GM23248 (cell line): ENCODE results near the gene ZNF513. TPM values are rescaled to one million over a fixed set of nuclear protein-coding genes. Genes with fewer than 3 reads are reported as not detected.

Source experiments
- DNase-seq: peaks from one replicate; pipeline ENCODE4 v3.0.0-alpha.2; 2015
- H2AFZ ChIP-seq: fragments of 200-600 bp; sonication (generic); 2 replicates; pipeline ENCODE4 v1.6.1; 2016; ENCODE audit warnings: antibody characterized with exemption
- H3F3A ChIP-seq: fragments of 200-600 bp; sonication (generic); 2 replicates; pipeline ENCODE4 v1.6.1; 2016; ENCODE audit warnings: mild to moderate bottlenecking, antibody characterized with exemption, mixed run types; ENCODE audit not compliant: insufficient read depth
- H3K27ac ChIP-seq: fragments of 200-600 bp; sonication (generic); 2 replicates; pipeline ENCODE4 v1.5.1; 2016; ENCODE audit warnings: mild to moderate bottlenecking
- H3K27me3 ChIP-seq: fragments of 200-600 bp; sonication (generic); replicated peaks from 2 replicates; pipeline ENCODE4 v1.6.1; 2016; ENCODE audit warnings: mild to moderate bottlenecking; ENCODE audit not compliant: insufficient read depth
- H3K36me3 ChIP-seq: fragments of 200-600 bp; sonication (generic); 2 replicates; pipeline ENCODE4 v1.6.1; 2016; ENCODE audit warnings: low read depth, mild to moderate bottlenecking
- H3K4me1 ChIP-seq: fragments of 200-600 bp; sonication (generic); 2 replicates; pipeline ENCODE4 v1.6.1; 2016; ENCODE audit warnings: mild to moderate bottlenecking; ENCODE audit not compliant: insufficient read depth
- H3K4me2 ChIP-seq: fragments of 200-600 bp; sonication (generic); one replicate; pipeline ENCODE4 v1.6.1; 2016; ENCODE audit warnings: mild to moderate bottlenecking; ENCODE audit not compliant: unreplicated experiment
- H3K4me3 ChIP-seq: fragments of 200-600 bp; sonication (generic); 2 replicates; pipeline ENCODE4 v1.5.1; 2016; ENCODE audit warnings: mild to moderate bottlenecking
- H3K79me2 ChIP-seq: fragments of 200-600 bp; sonication (generic); 2 replicates; pipeline ENCODE4 v1.6.1; 2016; ENCODE audit warnings: mild to moderate bottlenecking; ENCODE audit not compliant: insufficient read depth
- H3K9ac ChIP-seq: fragments of 200-600 bp; sonication (generic); 2 replicates; pipeline ENCODE4 v1.6.1; 2016; ENCODE audit warnings: mild to moderate bottlenecking
- H3K9me2 ChIP-seq: fragments of 200-600 bp; sonication (generic); 2 replicates; pipeline ENCODE4 v1.6.1; 2016; ENCODE audit warnings: mixed run types, mild to moderate bottlenecking, moderate library complexity; ENCODE audit not compliant: insufficient read depth
- H3K9me3 ChIP-seq: fragments of 200-600 bp; sonication (generic); one replicate; pipeline ENCODE4 v1.6.1; 2017; ENCODE audit warnings: low read depth
- H4K20me1 ChIP-seq: fragments of 200-600 bp; sonication (generic); 2 replicates; pipeline ENCODE4 v1.6.0; 2016; ENCODE audit not compliant: insufficient read depth
- EZH2 ChIP-seq: fragments of 200-600 bp; sonication (generic); IDR thresholded peaks from 2 replicates; pipeline ENCODE4 v1.6.1; 2018; ENCODE audit warnings: antibody characterized with exemption, mild to moderate bottlenecking; ENCODE audit not compliant: insufficient read depth, poor library complexity, severe bottlenecking
- EZH2phosphoT487 ChIP-seq: fragments of 200-600 bp; sonication (generic); IDR thresholded peaks from 2 replicates; pipeline ENCODE4 v1.6.1; 2018; ENCODE audit warnings: antibody characterized with exemption, moderate library complexity, mild to moderate bottlenecking, low read depth; ENCODE audit not compliant: insufficient read depth
- WGBS, 2 experiments: methylation state at CpG; one replicate each; pipeline ENCODE4 v1.1.6; 2015 to 2017; ENCODE audit warnings: low lambda C conversion rate in 2 of 2, low coverage in 1 of 2; ENCODE audit errors: missing lambda C conversion rate in 2 of 2; 5-methylcytosine and 5-hydroxymethylcytosine counted together
- in situ Hi-C: fragments of 300-500 bp; cut with MboI; formaldehyde crosslinking; loops from 2 replicates; pipeline ENCODE4 v1.15.0; 2020
- polyA plus RNA-seq: library from polyadenylated mRNA; unstranded; fragments of >200 nt; fragmentation: Nextera tagmentation; extraction: Ambion mirVana; gene quantifications from 2 replicates; pipeline ENCODE4 v1.2.1, GENCODE V29; 2016
- total RNA-seq: library from RNA; depleted of rRNA; stranded (reverse); fragments of >200 nt; shearing (Covaris generic); gene quantifications from 2 replicates; pipeline ENCODE4 v1.2.3, GENCODE V29; 2014

ZNF513 gene
- total and polyA plus RNA-seq, 2 experiments from 2014 or later = 6.0 to 9.5 TPM

DNA sequence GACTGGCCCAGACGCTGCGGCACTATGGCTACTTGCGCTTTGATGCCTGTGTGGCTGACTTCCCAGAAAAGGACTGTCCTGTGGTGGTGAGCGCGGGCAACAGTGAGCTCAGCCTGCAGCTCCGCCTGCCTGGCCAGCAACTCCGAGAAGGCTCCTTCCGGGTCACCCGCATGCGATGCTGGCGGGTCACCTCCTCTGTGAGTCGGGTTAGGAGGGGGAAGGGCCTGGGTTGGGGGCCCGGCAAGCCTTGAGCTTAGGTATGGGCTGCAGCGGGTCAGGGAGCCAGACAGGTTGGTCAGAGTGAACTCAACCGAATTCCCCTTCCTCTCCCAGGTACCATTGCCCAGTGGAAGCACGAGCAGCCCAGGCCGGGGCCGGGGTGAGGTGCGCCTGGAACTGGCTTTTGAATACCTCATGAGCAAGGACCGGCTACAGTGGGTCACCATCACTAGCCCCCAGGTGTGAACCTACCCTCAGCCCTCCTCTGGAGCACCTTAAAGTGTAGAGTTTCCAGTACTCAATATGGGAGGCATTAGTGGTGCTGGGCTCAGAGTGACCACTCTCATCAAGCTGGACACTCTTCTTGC lies 4.9 kb downstream of the ZNF513 start:
- in situ Hi-C loops = no loop called here

DNA sequence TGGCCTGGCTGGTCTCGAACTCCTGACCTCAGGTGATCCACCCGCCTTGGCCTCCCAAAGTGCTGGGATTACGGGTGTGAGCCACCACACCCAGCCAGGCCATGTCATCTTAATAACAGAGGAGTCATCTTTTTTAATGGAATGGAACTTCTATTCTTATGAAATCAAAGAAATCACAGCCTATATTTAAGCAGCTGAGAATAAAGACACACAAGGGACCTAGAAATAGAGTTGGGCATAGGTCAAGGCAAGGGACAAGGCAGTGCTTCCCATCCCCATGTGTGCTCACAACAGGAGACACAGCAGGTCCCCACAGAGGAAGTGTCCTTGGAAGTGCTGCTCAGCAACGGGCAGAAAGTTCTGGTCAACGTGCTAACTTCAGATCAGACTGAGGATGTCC lies 7.0 kb downstream of the ZNF513 start:
- H3K4me3 ChIP-seq = no peak overlapping the region

More for the DNA sequence above, 4.9 kb downstream of the ZNF513 start:
- Histone ChIP-seq H3K9ac (no peak overlapping the region), H3K4me2 (no peak overlapping the region), H3F3A (peaks cover 29% of the 10 kb centered on the region), H3K27me3 (no peaks in the 10 kb centered on the region), H3K9me2 (no peaks in the 10 kb centered on the region), H3K4me3 (no peak overlapping the region), H3K4me1 (peaks cover 18% of the 10 kb centered on the region), H3K9me3 (no peaks in the 10 kb centered on the region), H2AFZ (no peak overlapping the region), H4K20me1 (no peaks in the 10 kb centered on the region), H3K27ac (no peak overlapping the region), H3K36me3 (peaks cover 17% of the 10 kb centered on the region), H3K79me2 (peaks cover 86% of the 10 kb centered on the region)
- WGBS, 2 experiments = 95 to 97% methylated on average over 20 of the region's 20 CpGs
- DNase-seq = no peak
- TF ChIP-seq EZH2 (no peak), EZH2phosphoT487 (no peak)

DNA sequence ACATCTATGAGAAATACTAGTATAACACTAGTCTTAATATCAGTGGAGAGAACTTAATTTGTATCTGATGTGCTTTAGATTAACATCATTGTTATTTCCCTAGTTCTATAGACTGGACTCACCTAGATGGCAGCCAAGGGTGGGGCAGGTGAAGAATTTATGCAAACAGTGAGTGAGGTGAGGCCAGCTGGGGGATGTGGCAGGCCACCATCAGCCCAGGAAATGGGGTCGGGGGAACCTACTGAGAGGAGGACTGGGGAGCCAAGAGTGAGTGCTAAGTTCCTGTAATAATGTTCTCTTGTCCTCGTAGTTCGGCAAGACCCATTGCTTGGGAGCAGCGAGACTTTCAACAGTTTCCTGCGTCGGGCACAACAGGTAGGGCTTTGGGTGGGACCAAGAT lies 7.6 kb downstream of the ZNF513 start:
- H3K27me3 ChIP-seq = no peaks in the 10 kb centered on the region
- H3K4me3 ChIP-seq = no peak overlapping the region
- DNase-seq = no peak
- no peak overlapping the region for H3K27ac ChIP-seq
- in situ Hi-C loops = no loop called here
- H3K4me1 ChIP-seq = peaks cover 19% of the 10 kb centered on the region
- no peak overlapping the region for H3K4me2 ChIP-seq
- no peak overlapping the region for H2AFZ ChIP-seq
- H3K9me2 ChIP-seq = no peaks in the 10 kb centered on the region
- no peak for TF ChIP-seq EZH2phosphoT487
- TF ChIP-seq EZH2 = no peak
- no peaks in the 10 kb centered on the region for H4K20me1 ChIP-seq
- H3K9me3 ChIP-seq = no peaks in the 10 kb centered on the region
- H3K79me2 ChIP-seq = peaks cover 84% of the 10 kb centered on the region
- peaks cover 23% of the 10 kb centered on the region; the same call in 1 of the 2 replicates for H3F3A ChIP-seq
- H3K9ac ChIP-seq = no peak overlapping the region
- H3K36me3 ChIP-seq = peaks cover 21% of the 10 kb centered on the region
- 85 to 95% methylated on average over 6 of the region's 6 CpGs for WGBS, 2 experiments

More for the DNA sequence above, 7.0 kb downstream of the ZNF513 start:
- Histone ChIP-seq H3K9me2 (no peaks in the 10 kb centered on the region), H3K4me1 (peaks cover 18% of the 10 kb centered on the region), H3K36me3 (peaks cover 17% of the 10 kb centered on the region), H3F3A (peaks cover 23% of the 10 kb centered on the region; the same call in 1 of the 2 replicates), H3K79me2 (peaks cover 82% of the 10 kb centered on the region), H2AFZ (no peak overlapping the region), H3K9ac (no peak overlapping the region), H3K27ac (no peak overlapping the region), H3K4me2 (no peak overlapping the region), H3K27me3 (no peaks in the 10 kb centered on the region), H3K9me3 (no peaks in the 10 kb centered on the region), H4K20me1 (no peaks in the 10 kb centered on the region)
- no peak for DNase-seq
- 88 to 91% methylated on average over 5 of the region's 5 CpGs for WGBS, 2 experiments
- no peak for TF ChIP-seq EZH2
- in situ Hi-C loops = no loop called here

DNA sequence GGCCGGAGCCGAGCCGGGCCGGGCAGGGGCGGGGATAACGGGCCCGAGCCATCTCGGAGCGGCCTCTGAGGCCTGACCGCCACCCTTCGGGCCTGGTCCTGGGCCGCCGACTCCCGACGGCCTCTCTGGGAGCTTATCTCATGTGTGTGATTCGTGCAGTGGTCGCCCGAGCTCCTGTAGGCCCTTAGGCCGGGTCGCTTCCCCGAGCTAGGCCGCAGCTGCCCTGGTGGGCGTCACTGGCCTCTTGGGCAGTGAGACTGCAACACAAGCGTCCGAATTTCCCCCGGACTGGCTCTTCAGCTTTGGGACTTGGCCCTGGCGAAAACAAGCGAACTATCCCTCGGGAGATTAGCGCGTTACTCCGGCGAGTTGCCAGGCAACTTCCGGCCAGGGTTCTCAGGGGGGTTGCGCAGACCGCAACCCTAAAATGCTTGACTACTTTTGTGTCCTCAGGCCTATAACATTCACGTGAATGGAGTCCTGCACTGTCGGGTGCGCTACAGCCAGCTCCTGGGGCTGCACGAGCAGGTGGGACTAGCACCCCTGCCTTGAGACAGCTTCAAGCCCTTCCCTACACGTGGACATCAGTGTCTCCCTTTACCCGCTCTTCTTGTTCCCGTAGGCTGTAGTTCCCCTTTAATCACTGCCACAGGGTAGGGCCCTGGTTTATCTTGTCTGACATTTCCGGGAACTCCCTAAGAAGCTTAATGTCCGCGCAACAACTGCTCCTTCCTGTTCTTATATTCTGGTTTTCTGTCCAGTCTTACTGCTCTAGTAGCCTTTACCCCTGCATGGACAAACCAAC lies 9.5 kb downstream of the ZNF513 start:
- Histone ChIP-seq H3K4me2 (peak overlapping the region; percentile 98), H3K27me3 (no peaks in the 10 kb centered on the region), H3K79me2 (peaks cover 88% of the 10 kb centered on the region), H3K27ac (peak overlapping the region; percentile 75), H3K9me3 (no peaks in the 10 kb centered on the region), H3K4me1 (peaks cover 19% of the 10 kb centered on the region), H4K20me1 (no peaks in the 10 kb centered on the region), H2AFZ (peak overlapping the region; percentile 75), H3K36me3 (peaks cover 38% of the 10 kb centered on the region), H3K9me2 (no peaks in the 10 kb centered on the region), H3K4me3 (peak overlapping the region; percentile 95), H3K9ac (peak overlapping the region; percentile 94), H3F3A (peaks cover 23% of the 10 kb centered on the region; the same call in 1 of the 2 replicates)
- WGBS, 2 experiments = 1% methylated on average over 43 to 46 of the region's 46 CpGs
- TF ChIP-seq EZH2phosphoT487 (no peak), EZH2 (no peak)
- DNase-seq = peak; percentile 68
- in situ Hi-C loops = no loop called here
